Activated B cell treated with CpG ODN at 0.5 μM for 24 hours (primary cell): Measurements from ENCODE around the gene NFIA. TPM values are rescaled to one million over a fixed set of nuclear protein-coding genes. Genes with fewer than 3 reads are reported as not detected.

Source experiments
- ATAC-seq: fragments of 200-7000 bp; cut with Tn5 transposase; one replicate; pipeline ENCODE4 v1.10.0; 2021; ENCODE audit warnings: low read depth, mild to moderate bottlenecking, moderate library complexity
- CTCF ChIA-PET: fragments of 350-600 bp; sonication (Branson Sonifier 250); formaldehyde crosslinking; loops from one replicate; lab custom pipeline; 2021; ENCODE audit warnings: antibody characterized with exemption; lab: Charles Lee
- POLR2A ChIA-PET: fragments of 350-600 bp; sonication (Branson Sonifier 250); formaldehyde crosslinking; loops from one replicate; lab custom pipeline; 2021; ENCODE audit warnings: antibody characterized with exemption; lab: Charles Lee
- DNase-seq: peaks from one replicate; pipeline ENCODE4 v3.0.0; 2022
- H3K27ac Mint-ChIP-seq: one replicate; pipeline ENCODE4 v1.8.0; 2020; ENCODE audit warnings: mixed read lengths
- H3K27me3 Mint-ChIP-seq: one replicate; pipeline ENCODE4 v1.8.0; 2021; ENCODE audit warnings: mixed read lengths
- H3K36me3 Mint-ChIP-seq: one replicate; pipeline ENCODE4 v1.8.0; 2021; ENCODE audit warnings: low read depth, mixed read lengths
- H3K4me1 Mint-ChIP-seq: one replicate; pipeline ENCODE4 v1.8.0; 2021; ENCODE audit warnings: mixed read lengths
- H3K4me3 Mint-ChIP-seq: one replicate; pipeline ENCODE4 v1.8.0; 2020; ENCODE audit warnings: mild to moderate bottlenecking, mixed read lengths
- H3K9me3 Mint-ChIP-seq: one replicate; pipeline ENCODE4 v1.8.0; 2020; ENCODE audit warnings: mixed read lengths
- intact Hi-C: fragments of 100-400 bp; cut with micrococcal nuclease; formaldehyde crosslinking; loops from one replicate; pipeline ENCODE4 v1.15.1; 2024
- total RNA-seq: library from RNA; stranded (reverse); gene quantifications from 2 replicates; pipeline ENCODE4 v1.2.3, GENCODE V29; 2022
- TF ChIP-seq, protein P1 (sequence below): fragments of 200-600 bp; IDR thresholded peaks from one replicate; pipeline ENCODE4 v1.8.0; 2022; ENCODE audit warnings: antibody characterized with exemption, mild to moderate bottlenecking

The NFIA gene
- total RNA-seq, 1 donor from 2014 or later: 0.13 TPM

DNA sequence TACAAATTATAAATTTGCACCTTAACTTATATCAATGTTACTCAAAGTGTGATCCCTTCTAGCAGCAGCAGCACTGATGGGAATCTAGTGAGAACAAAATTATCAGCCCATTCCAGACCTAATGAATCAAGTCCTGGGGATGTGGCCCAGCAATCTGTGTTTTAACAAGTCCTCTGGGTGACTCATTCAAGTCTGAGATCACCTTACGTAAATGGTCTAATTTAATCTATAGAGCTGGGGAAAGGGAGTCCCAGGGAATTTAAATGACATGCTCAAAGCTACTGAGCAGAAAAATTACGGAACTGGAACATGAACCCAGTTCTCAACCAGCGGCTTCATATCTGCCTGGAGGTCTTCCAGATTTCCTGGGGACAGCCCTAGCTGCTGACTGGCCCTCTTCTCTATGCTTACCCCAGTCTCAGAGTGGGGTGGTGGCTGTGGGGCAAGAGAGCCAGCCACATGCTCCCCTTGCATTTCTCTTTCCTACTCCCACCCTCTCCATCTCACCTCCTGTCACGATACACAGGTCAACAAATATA lies 422.6 kb downstream of the NFIA start:
- Mint-ChIP-seq H3K9me3 (no peaks in the 10 kb centered on the region), H3K27ac (no peak overlapping the region), H3K36me3 (no peaks in the 10 kb centered on the region), H3K4me1 (no peaks in the 10 kb centered on the region), H3K4me3 (no peak overlapping the region), H3K27me3 (no peaks in the 10 kb centered on the region)
- TF ChIP-seq, protein P1, sequence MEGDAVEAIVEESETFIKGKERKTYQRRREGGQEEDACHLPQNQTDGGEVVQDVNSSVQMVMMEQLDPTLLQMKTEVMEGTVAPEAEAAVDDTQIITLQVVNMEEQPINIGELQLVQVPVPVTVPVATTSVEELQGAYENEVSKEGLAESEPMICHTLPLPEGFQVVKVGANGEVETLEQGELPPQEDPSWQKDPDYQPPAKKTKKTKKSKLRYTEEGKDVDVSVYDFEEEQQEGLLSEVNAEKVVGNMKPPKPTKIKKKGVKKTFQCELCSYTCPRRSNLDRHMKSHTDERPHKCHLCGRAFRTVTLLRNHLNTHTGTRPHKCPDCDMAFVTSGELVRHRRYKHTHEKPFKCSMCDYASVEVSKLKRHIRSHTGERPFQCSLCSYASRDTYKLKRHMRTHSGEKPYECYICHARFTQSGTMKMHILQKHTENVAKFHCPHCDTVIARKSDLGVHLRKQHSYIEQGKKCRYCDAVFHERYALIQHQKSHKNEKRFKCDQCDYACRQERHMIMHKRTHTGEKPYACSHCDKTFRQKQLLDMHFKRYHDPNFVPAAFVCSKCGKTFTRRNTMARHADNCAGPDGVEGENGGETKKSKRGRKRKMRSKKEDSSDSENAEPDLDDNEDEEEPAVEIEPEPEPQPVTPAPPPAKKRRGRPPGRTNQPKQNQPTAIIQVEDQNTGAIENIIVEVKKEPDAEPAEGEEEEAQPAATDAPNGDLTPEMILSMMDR: no peak
- intact Hi-C loops: no loop called here
- ChIA-PET POLR2A (no interaction called here), CTCF (no interaction called here)
- ATAC-seq: no peak
- no peak for DNase-seq

DNA sequence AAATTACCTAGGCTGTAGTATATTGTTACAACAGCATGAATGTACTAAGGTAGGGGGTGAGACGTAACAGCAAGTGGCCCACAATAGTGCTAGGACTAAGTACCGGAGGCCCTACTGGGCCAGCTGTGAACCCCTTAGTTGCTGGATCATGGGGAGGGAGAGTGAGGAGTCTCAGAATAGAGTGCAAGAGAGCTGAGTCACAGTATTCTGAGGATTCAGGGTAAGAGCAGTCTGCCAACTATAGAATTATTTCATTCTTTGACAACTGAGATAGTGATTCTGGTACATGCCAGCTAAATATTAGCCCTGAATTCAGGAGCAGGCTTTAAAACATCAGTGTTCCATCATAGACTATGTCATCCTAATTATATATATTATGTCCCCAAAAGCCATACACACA lies 423.9 kb downstream of the NFIA start:
- ATAC-seq (no peak), DNase-seq (no peak)
- Mint-ChIP-seq H3K4me3 (no peak overlapping the region), H3K4me1 (no peaks in the 10 kb centered on the region), H3K27me3 (no peaks in the 10 kb centered on the region), H3K9me3 (no peaks in the 10 kb centered on the region), H3K36me3 (no peaks in the 10 kb centered on the region), H3K27ac (no peak overlapping the region)
- CTCF ChIA-PET: no interaction called here
- POLR2A ChIA-PET: no interaction called here
- TF ChIP-seq, protein P1: no peak
- intact Hi-C loops: no loop called here

DNA sequence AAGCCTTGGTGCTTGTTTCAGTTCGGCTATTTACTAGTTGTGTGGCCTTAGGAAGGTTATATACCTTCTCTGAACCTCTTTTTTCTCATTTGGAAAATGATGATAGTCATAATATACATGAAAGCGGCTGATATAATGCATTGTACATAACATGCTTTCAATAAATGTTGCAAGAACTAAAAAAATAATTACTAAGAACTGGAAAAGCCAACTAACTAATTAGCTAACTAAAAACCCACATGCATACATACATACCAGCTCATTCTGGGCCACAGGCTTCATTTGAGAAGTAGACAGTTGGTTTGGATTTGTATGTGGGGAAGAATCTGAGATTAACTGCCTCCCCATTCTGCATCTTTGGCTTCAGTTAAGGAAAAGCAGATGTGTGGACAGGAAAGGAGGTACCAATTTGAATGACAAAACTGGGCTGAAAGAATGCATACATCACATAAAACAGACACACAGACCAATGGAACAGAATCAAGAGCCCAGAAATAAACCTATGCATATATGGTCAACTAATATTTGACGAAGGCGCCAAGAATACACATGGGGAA lies 424.7 kb downstream of the NFIA start:
- Mint-ChIP-seq H3K4me3 (no peak overlapping the region), H3K27me3 (no peaks in the 10 kb centered on the region), H3K9me3 (no peaks in the 10 kb centered on the region), H3K4me1 (no peaks in the 10 kb centered on the region), H3K27ac (no peak overlapping the region), H3K36me3 (no peaks in the 10 kb centered on the region)
- ATAC-seq (no peak), DNase-seq (no peak)
- POLR2A ChIA-PET: no interaction called here
- intact Hi-C loops: no loop called here
- CTCF ChIA-PET: no interaction called here
- TF ChIP-seq, protein P1: no peak
